A549 (cell line): ENCODE measurements around the gene GIT1. TPM values are rescaled to one million over a fixed set of nuclear protein-coding genes. Genes with fewer than 3 reads are reported as not detected.

Experiments used
- ATAC-seq, 2 experiments: fragments of 200-7000 bp in 1 of 2; fragments of >200 bp in 1 of 2; cut with Nextera tagmentation in 1 of 2; cut with Tn5 transposase in 1 of 2; 3 replicates each; pipeline versions ENCODE4 v1.8.0 to v1.9.1; 2018 to 2020; ENCODE audit warnings: mild to moderate bottlenecking in 1 of 2, moderate library complexity in 1 of 2
- CTCF ChIA-PET: fragments of 300-600 bp; sonication (Branson Sonifier 250); formaldehyde crosslinking; extraction: SDS; loops from one replicate; lab custom pipeline; 2021; ENCODE audit warnings: antibody characterized with exemption, inconsistent platforms; lab: Yijun Ruan, JAX
- POLR2A ChIA-PET: fragments of 350-600 bp; formaldehyde crosslinking; extraction: SDS; loops from one replicate; lab custom pipeline; 2021; ENCODE audit warnings: antibody characterized with exemption, inconsistent platforms; lab: Yijun Ruan, JAX
- DNase-seq, 2 experiments: peaks; one replicate each; pipeline versions ENCODE4 v3.0.0 to v3.0.0-alpha.2; 2011 to 2016; ENCODE audit warnings: low read depth in 1 of 2, low spot score in 1 of 2
- FAIRE-seq: peaks from 2 replicates; lab custom pipeline; 2011; peaks lifted over from hg19 to GRCh38; lab: Jason Lieb, UNC
- H3K27ac ChIP-seq, 2 experiments: fragments of >200 bp; sonication (Bioruptor Twin); formaldehyde crosslinking; 3 replicates each; pipeline ENCODE4 v1.5.1; 2016 to 2017
- H3K4me1 ChIP-seq: fragments of >200 bp; sonication (Bioruptor Twin); formaldehyde crosslinking; 3 replicates; pipeline ENCODE4 v1.6.1; 2016
- H3K4me2 ChIP-seq: fragments of >200 bp; sonication (Bioruptor Twin); formaldehyde crosslinking; 3 replicates; pipeline ENCODE4 v1.6.1; 2016
- H3K4me3 ChIP-seq: fragments of >200 bp; sonication (Bioruptor Twin); formaldehyde crosslinking; 3 replicates; pipeline ENCODE4 v1.5.1; 2016
- H3K9me3 ChIP-seq: fragments of >200 bp; sonication (Bioruptor Twin); formaldehyde crosslinking; 3 replicates; pipeline ENCODE4 v1.6.1; 2016
- BCL3 ChIP-seq: fragments of >200 bp; sonication (Bioruptor Twin); formaldehyde crosslinking; IDR thresholded peaks from 3 replicates; pipeline ENCODE4 v1.6.1; 2016
- BHLHE40 ChIP-seq: IDR thresholded peaks from 2 replicates; pipeline ENCODE4 v1.6.1; 2012; ENCODE audit warnings: low read depth, low read length, inconsistent platforms
- CBX8 ChIP-seq: fragments of 200-600 bp; sonication (generic); IDR thresholded peaks from 2 replicates; pipeline ENCODE4 v1.6.1; 2016
- CHD2 ChIP-seq: fragments of 150-350 bp; IDR thresholded peaks from 2 replicates; pipeline ENCODE4 v1.6.1; 2014; ENCODE audit warnings: low read length; ENCODE audit not compliant: partially characterized antibody
- CHD4 ChIP-seq: fragments of 200-600 bp; sonication (generic); IDR thresholded peaks from 2 replicates; pipeline ENCODE4 v1.6.1; 2016; ENCODE audit warnings: antibody characterized with exemption, mild to moderate bottlenecking, borderline replicate concordance
- EHF ChIP-seq: fragments of 250-450 bp; sonication (Bioruptor Pico); IDR thresholded peaks from 2 replicates; pipeline ENCODE4 v1.5.0; 2020; ENCODE audit warnings: mild to moderate bottlenecking
- EHMT2 ChIP-seq: fragments of 200-600 bp; sonication (generic); IDR thresholded peaks from 2 replicates; pipeline ENCODE4 v1.6.1; 2016; ENCODE audit warnings: antibody characterized with exemption, low read depth, mild to moderate bottlenecking, moderate library complexity
- EP300 ChIP-seq, 2 experiments: fragments of >200 bp; sonication (Bioruptor Twin); formaldehyde crosslinking; IDR thresholded peaks; 2 replicates in 1 of 2; 3 replicates in 1 of 2; pipeline ENCODE4 v1.6.1; 2016 to 2017
- FOXS1 ChIP-seq: fragments of 250-450 bp; sonication (Bioruptor Pico); IDR thresholded peaks from 2 replicates; pipeline ENCODE4 v1.5.0; 2020; ENCODE audit warnings: mild to moderate bottlenecking, moderate library complexity
- GATA3 ChIP-seq: IDR thresholded peaks from 2 replicates; pipeline ENCODE4 v1.6.1; 2012; ENCODE audit warnings: borderline replicate concordance
- HES2 ChIP-seq: fragments of >200 bp; sonication (Bioruptor Twin); formaldehyde crosslinking; IDR thresholded peaks from 2 replicates; pipeline ENCODE4 v1.6.1; 2016
- HEYL ChIP-seq: fragments of 250-450 bp; sonication (Bioruptor Pico); IDR thresholded peaks from 2 replicates; pipeline ENCODE4 v1.8.0; 2021; ENCODE audit warnings: mild to moderate bottlenecking, moderate library complexity
- HOXA7 ChIP-seq: fragments of 250-450 bp; sonication (Bioruptor Pico); IDR thresholded peaks from 2 replicates; pipeline ENCODE4 v1.5.0; 2020; ENCODE audit warnings: mild to moderate bottlenecking, moderate library complexity
- HOXB5 ChIP-seq: fragments of 250-450 bp; sonication (Bioruptor Pico); IDR thresholded peaks from 2 replicates; pipeline ENCODE4 v1.5.0; 2020; ENCODE audit warnings: mild to moderate bottlenecking, moderate library complexity
- KDM1A ChIP-seq: fragments of 200-600 bp; sonication (generic); IDR thresholded peaks from 2 replicates; pipeline ENCODE4 v1.6.1; 2016; ENCODE audit warnings: low read depth, mild to moderate bottlenecking
- KDM5A ChIP-seq: fragments of 200-600 bp; sonication (generic); IDR thresholded peaks from 2 replicates; pipeline ENCODE4 v1.6.1; 2016; ENCODE audit warnings: antibody characterized with exemption, mild to moderate bottlenecking
- MAFK ChIP-seq: fragments of 450-650 bp; IDR thresholded peaks from 2 replicates; pipeline ENCODE4 v1.6.1; 2014; ENCODE audit not compliant: partially characterized antibody
- MYC ChIP-seq: IDR thresholded peaks from 2 replicates; pipeline ENCODE4 v1.6.1; 2012; ENCODE audit warnings: mild to moderate bottlenecking, inconsistent platforms, low read length, improper control_type of control experiment, borderline replicate concordance
- NFE2L2 ChIP-seq: fragments of 150-350 bp; conservative IDR thresholded peaks from 2 replicates; pipeline ENCODE4 v1.6.1; 2014; ENCODE audit warnings: low read length
- NR3C1 ChIP-seq: fragments of >200 bp; sonication (Bioruptor Twin); formaldehyde crosslinking; IDR thresholded peaks from 3 replicates; pipeline ENCODE4 v1.6.1; 2017
- PHF8 ChIP-seq: fragments of 200-600 bp; sonication (generic); IDR thresholded peaks from 2 replicates; pipeline ENCODE4 v1.6.1; 2016; ENCODE audit warnings: low read depth, mild to moderate bottlenecking, antibody characterized with exemption, moderate library complexity, borderline replicate concordance
- POLR2A ChIP-seq: IDR thresholded peaks from 2 replicates; pipeline ENCODE4 v1.6.1; 2012; ENCODE audit warnings: mild to moderate bottlenecking, low read length
- POLR2AphosphoS2 ChIP-seq: conservative IDR thresholded peaks from 2 replicates; pipeline ENCODE4 v1.6.1; 2012; ENCODE audit warnings: low read length, improper control_type of control experiment, inconsistent platforms
- RCOR1 ChIP-seq: fragments of 150-350 bp; IDR thresholded peaks from 2 replicates; pipeline ENCODE4 v1.6.1; 2014; ENCODE audit warnings: antibody characterized with exemption, low read length, low read depth
- RFX5 ChIP-seq: fragments of 450-650 bp; IDR thresholded peaks from 2 replicates; pipeline ENCODE4 v1.7.1; 2014; ENCODE audit warnings: antibody characterized with exemption, mild to moderate bottlenecking, moderate library complexity
- RNF2 ChIP-seq: fragments of 200-600 bp; sonication (generic); IDR thresholded peaks from 2 replicates; pipeline ENCODE4 v1.6.1; 2016; ENCODE audit warnings: low read depth, mild to moderate bottlenecking, antibody characterized with exemption, moderate library complexity, borderline replicate concordance
- SMC3 ChIP-seq: fragments of >200 bp; sonication (Bioruptor Twin); formaldehyde crosslinking; IDR thresholded peaks from 3 replicates; pipeline ENCODE4 v1.6.1; 2018; ENCODE audit warnings: inconsistent platforms
- TFCP2L1 ChIP-seq: fragments of 250-450 bp; sonication (Bioruptor Pico); IDR thresholded peaks from 2 replicates; pipeline ENCODE4 v1.5.0; 2021; ENCODE audit warnings: mild to moderate bottlenecking
- ZC3H11A ChIP-seq: fragments of 450-650 bp; IDR thresholded peaks from 2 replicates; pipeline ENCODE4 v1.6.1; 2014; ENCODE audit warnings: antibody characterized with exemption, mild to moderate bottlenecking
- WGBS: methylation state at CpG from one replicate; pipeline ENCODE4 v1.1.6; 2017; ENCODE audit errors: missing lambda C conversion rate; 5-methylcytosine and 5-hydroxymethylcytosine counted together
- polyA plus RNA-seq, 4 experiments: library from polyadenylated mRNA; depleted of rRNA in 3 of 4; stranded (reverse); fragments of >200 nt; fragmentation: RNase III in 1 of 4; extraction: RNeasy Plus Mini Kit Qiagen cat#74134 plus additional on column Dnase treatment in 1 of 4; gene quantifications; 2 replicates in 3 of 4; 3 replicates in 1 of 4; pipeline ENCODE4 v1.2.3, GENCODE V29; 2011 to 2017
- TF ChIP-seq, protein P1 (sequence below): IDR thresholded peaks from 2 replicates; pipeline ENCODE4 v1.6.1; 2012
- TF ChIP-seq, protein P2 (sequence below): fragments of 250-450 bp; sonication (Bioruptor Pico); IDR thresholded peaks from 2 replicates; pipeline ENCODE4 v1.5.0; 2020; ENCODE audit warnings: low read depth, mild to moderate bottlenecking, moderate library complexity
- TF ChIP-seq, protein P3 (sequence below): fragments of 250-450 bp; sonication (Bioruptor Pico); IDR thresholded peaks from 2 replicates; pipeline ENCODE4 v1.5.0; 2021; ENCODE audit warnings: mild to moderate bottlenecking, moderate library complexity, borderline replicate concordance
- TF ChIP-seq, protein P4 (sequence below): IDR thresholded peaks from 2 replicates; pipeline ENCODE4 v1.6.1; 2012; ENCODE audit warnings: low read depth, borderline replicate concordance
- TF ChIP-seq, protein P5 (sequence below): fragments of >200 bp; sonication (Bioruptor Twin); formaldehyde crosslinking; IDR thresholded peaks from 3 replicates; pipeline ENCODE4 v1.5.1; 2016

Gene GIT1
- polyA plus RNA-seq, 2 of the 4 experiments (the other 2 are of a cell fraction): 47.8 to 53.0 TPM

DNA sequence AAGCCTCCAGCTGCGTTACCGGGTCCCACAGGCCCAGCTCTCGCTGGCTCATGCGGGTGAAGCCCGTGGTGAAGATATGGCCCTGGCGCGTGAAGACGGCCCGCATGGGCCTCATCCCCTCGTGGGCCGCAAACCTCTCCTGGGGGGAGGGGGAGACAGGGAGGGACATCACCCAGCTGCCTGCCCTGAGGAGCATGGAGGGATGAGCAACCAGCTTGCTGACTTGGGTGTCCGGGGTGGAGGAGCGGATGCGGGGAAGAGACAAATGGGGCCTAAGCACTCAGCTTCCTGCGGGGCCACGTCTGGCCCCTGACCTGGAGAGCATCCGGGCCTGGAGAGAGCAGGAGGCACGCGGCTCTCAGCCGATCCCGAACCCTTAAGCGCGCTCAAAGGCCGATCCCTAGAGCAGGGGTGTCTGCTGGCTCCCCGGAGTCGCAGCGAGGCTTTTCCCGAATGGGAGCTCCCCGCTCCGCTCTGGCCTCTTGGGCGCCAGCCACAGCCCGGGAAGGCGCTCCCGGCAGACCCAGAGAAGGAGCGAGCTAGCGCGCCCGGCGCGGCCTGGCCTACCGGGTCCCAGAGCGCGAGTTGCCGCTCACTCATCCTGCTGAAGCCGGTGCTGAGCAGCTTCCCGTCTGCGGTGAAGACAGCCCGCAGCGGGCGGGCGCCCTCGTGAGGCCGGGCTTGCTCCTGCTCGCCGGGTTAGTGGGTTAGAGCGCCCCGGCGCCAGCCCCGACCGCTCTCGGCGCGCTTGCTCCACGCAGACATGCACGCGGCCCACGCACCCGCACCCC is 28.2 kb upstream of the GIT1 start:
- Histone ChIP-seq H3K27ac (peak overlapping the region; percentile 63 to 82), H3K4me1 (peaks cover 57% of the 10 kb centered on the region), H3K9me3 (no peaks in the 10 kb centered on the region), H3K4me2 (peak overlapping the region; percentile 70), H3K4me3 (peak overlapping the region; percentile 23; the same call in 2 of the 3 replicates)
- DNase-seq (peak; percentile 85 to 86), ATAC-seq (peak; percentile 39 to 73), FAIRE-seq (no peak)
- ChIA-PET POLR2A (interaction anchor here (1.0 to 2.3 kb wide), 4 partner anchors 21 to 314 kb away, joined by 3 to 15 read pairs (median 6); partner anchors contain the start of gene ANKRD13B), CTCF (interaction anchor here (0.6 to 23.2 kb wide), 50 partner anchors 9 to 825 kb away, joined by 3 to 447 read pairs (median 4); partner anchors contain the start of genes ABHD15, ANKRD13B, SSH2 and TP53I13)
- 38% methylated on average over 43 of the region's 68 CpGs for WGBS
- TF ChIP-seq, protein P1, sequence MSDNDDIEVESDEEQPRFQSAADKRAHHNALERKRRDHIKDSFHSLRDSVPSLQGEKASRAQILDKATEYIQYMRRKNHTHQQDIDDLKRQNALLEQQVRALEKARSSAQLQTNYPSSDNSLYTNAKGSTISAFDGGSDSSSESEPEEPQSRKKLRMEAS: peak; percentile 61
- TF ChIP-seq MAFK: no peak
- TF ChIP-seq NR3C1: no peak
- TF ChIP-seq, protein P2, sequence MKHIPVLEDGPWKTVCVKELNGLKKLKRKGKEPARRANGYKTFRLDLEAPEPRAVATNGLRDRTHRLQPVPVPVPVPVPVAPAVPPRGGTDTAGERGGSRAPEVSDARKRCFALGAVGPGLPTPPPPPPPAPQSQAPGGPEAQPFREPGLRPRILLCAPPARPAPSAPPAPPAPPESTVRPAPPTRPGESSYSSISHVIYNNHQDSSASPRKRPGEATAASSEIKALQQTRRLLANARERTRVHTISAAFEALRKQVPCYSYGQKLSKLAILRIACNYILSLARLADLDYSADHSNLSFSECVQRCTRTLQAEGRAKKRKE: 0 out of 2 replicates have a peak, but pooled peaks have one; percentile 8
- TF ChIP-seq ZC3H11A: no peak
- no peak for TF ChIP-seq POLR2AphosphoS2
- TF ChIP-seq, protein P3, sequence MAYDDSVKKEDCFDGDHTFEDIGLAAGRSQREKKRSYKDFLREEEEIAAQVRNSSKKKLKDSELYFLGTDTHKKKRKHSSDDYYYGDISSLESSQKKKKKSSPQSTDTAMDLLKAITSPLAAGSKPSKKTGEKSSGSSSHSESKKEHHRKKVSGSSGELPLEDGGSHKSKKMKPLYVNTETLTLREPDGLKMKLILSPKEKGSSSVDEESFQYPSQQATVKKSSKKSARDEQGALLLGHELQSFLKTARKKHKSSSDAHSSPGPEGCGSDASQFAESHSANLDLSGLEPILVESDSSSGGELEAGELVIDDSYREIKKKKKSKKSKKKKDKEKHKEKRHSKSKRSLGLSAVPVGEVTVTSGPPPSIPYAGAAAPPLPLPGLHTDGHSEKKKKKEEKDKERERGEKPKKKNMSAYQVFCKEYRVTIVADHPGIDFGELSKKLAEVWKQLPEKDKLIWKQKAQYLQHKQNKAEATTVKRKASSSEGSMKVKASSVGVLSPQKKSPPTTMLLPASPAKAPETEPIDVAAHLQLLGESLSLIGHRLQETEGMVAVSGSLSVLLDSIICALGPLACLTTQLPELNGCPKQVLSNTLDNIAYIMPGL: peak; percentile 17; the same call in 1 of the 2 replicates
- TF ChIP-seq HOXA7 (CRISPR knock-in tag): no peak
- TF ChIP-seq, protein P4, sequence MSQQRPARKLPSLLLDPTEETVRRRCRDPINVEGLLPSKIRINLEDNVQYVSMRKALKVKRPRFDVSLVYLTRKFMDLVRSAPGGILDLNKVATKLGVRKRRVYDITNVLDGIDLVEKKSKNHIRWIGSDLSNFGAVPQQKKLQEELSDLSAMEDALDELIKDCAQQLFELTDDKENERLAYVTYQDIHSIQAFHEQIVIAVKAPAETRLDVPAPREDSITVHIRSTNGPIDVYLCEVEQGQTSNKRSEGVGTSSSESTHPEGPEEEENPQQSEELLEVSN: peak; percentile 36
- TF ChIP-seq PHF8: no peak
- TF ChIP-seq TFCP2L1 (CRISPR knock-in tag): no peak
- TF ChIP-seq EHMT2: no peak
- no peak for TF ChIP-seq RFX5
- no peak for TF ChIP-seq CHD4
- TF ChIP-seq FOXS1 (CRISPR knock-in tag): no peak
- TF ChIP-seq MYC: no peak
- TF ChIP-seq HOXB5 (CRISPR knock-in tag): no peak
- no peak for TF ChIP-seq POLR2A
- TF ChIP-seq EP300 (IDR thresholded peaks at IDR 0.05): no peak
- no peak for TF ChIP-seq BHLHE40
- TF ChIP-seq BCL3: no peak
- 0 out of 2 replicates have a peak, but pooled peaks have one; percentile 44 for TF ChIP-seq KDM5A
- TF ChIP-seq EHF (CRISPR knock-in tag): no peak
- no peak for TF ChIP-seq CBX8
- TF ChIP-seq GATA3: no peak
- TF ChIP-seq KDM1A: no peak
- peak; percentile 71 for TF ChIP-seq SMC3
- no peak for TF ChIP-seq RCOR1
- no peak for TF ChIP-seq CHD2
- TF ChIP-seq HEYL: no peak
- TF ChIP-seq NFE2L2: no peak
- TF ChIP-seq RNF2: no peak
- TF ChIP-seq, protein P5, sequence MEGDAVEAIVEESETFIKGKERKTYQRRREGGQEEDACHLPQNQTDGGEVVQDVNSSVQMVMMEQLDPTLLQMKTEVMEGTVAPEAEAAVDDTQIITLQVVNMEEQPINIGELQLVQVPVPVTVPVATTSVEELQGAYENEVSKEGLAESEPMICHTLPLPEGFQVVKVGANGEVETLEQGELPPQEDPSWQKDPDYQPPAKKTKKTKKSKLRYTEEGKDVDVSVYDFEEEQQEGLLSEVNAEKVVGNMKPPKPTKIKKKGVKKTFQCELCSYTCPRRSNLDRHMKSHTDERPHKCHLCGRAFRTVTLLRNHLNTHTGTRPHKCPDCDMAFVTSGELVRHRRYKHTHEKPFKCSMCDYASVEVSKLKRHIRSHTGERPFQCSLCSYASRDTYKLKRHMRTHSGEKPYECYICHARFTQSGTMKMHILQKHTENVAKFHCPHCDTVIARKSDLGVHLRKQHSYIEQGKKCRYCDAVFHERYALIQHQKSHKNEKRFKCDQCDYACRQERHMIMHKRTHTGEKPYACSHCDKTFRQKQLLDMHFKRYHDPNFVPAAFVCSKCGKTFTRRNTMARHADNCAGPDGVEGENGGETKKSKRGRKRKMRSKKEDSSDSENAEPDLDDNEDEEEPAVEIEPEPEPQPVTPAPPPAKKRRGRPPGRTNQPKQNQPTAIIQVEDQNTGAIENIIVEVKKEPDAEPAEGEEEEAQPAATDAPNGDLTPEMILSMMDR: peak; percentile 96
- TF ChIP-seq HES2: no peak
